ENCODE results near the gene MAGI1.

DNA sequence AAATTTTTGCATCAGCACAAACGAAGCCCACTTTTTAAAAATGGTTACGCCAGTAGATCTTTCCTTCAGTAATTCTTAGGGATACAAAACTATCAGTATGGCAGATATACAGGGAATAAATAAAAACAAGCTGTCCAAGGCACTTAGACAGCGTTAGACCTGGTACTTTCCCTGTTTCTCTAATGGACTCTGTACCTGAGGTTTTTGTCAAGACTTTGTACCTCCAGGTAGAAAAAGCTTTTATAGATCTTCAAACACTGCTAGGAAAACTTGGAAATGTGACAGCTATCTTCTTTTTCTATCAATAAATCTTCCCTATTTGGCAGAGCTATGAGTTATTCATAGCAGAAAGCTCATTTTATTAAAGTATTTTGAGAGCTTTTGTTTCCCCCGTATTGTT is 477.8 kb downstream of the MAGI1 start:
- TF ChIP-seq, protein P1, sequence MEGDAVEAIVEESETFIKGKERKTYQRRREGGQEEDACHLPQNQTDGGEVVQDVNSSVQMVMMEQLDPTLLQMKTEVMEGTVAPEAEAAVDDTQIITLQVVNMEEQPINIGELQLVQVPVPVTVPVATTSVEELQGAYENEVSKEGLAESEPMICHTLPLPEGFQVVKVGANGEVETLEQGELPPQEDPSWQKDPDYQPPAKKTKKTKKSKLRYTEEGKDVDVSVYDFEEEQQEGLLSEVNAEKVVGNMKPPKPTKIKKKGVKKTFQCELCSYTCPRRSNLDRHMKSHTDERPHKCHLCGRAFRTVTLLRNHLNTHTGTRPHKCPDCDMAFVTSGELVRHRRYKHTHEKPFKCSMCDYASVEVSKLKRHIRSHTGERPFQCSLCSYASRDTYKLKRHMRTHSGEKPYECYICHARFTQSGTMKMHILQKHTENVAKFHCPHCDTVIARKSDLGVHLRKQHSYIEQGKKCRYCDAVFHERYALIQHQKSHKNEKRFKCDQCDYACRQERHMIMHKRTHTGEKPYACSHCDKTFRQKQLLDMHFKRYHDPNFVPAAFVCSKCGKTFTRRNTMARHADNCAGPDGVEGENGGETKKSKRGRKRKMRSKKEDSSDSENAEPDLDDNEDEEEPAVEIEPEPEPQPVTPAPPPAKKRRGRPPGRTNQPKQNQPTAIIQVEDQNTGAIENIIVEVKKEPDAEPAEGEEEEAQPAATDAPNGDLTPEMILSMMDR (IDR thresholded peaks at IDR 0.05; ENCODE audit: insufficient read depth, low read length, poor library complexity, severe bottlenecking) = no peak
- no peak for TF ChIP-seq EZH2phosphoT487 (conservative IDR thresholded peaks at IDR 0.05; ENCODE audit: low read length)
